Measurements from ENCODE around the gene SH3BP4. TPM values are rescaled to one million over a fixed set of nuclear protein-coding genes. Genes with fewer than 3 reads are reported as not detected.

The SH3BP4 gene
- total and polyA plus RNA-seq, 2 of the 8 experiments (the other 6 are each of a cell fraction or from before 2014, with no cell fraction given) = 28.3 to 35.4 TPM

GRCh38 chr2:235051436-235052260, 99.8 kb downstream of the SH3BP4 start:
- no peak overlapping the region for H3K9ac ChIP-seq (replicated peaks in 1 of 4; ENCODE audit: extremely low read depth in 1 of 4, low read depth in 3 of 4, low read length in 3 of 4)
- peaks cover 2 to 42% (median 22%) of the 10 kb centered on the region in 4 experiments; a peak in 6 of 8 replicates for H3K36me3 ChIP-seq (ENCODE audit: control insufficient read depth in 2 of 4, insufficient read depth in 4 of 4, low read length in 3 of 4)
- H4K91ac ChIP-seq (replicated peaks; ENCODE audit: insufficient read length, low read length) = no peak overlapping the region
- POLR2A ChIA-PET (ENCODE audit: partially characterized antibody) = no interaction called here
- H3K4me1 ChIP-seq (replicated peaks in 1 of 4; ENCODE audit: control insufficient read depth in 3 of 4, insufficient read depth in 4 of 4, low read length in 3 of 4) = no peaks in the 10 kb centered on the region; a peak in 1 of 7 replicates
- peaks cover 10% of the 10 kb centered on the region; the same call in 1 of the 2 replicates for H3K79me1 ChIP-seq (ENCODE audit: low read depth, low read length)
- no peak overlapping the region for H4K8ac ChIP-seq (ENCODE audit: extremely low read depth, insufficient read depth, low read length)
- H3K9me3 ChIP-seq (ENCODE audit: insufficient read depth in 2 of 2, low read depth in 1 of 2, low read length in 1 of 2) = no peaks in the 10 kb centered on the region
- no peak for DNase-seq (ENCODE audit: low read depth in 1 of 2, low spot score in 2 of 2)
- H3K18ac ChIP-seq (ENCODE audit: extremely low read depth, low read length) = no peak overlapping the region
- H2BK15ac ChIP-seq (ENCODE audit: low read length) = no peak overlapping the region
- H3K23me2 ChIP-seq (ENCODE audit: low read depth, low read length) = no peaks in the 10 kb centered on the region; the same call in 1 of the 2 replicates
- H3K27me3 ChIP-seq (replicated peaks in 1 of 4; ENCODE audit: control insufficient read depth in 3 of 4, extremely low read depth in 1 of 4, insufficient read depth in 3 of 4, low read length in 3 of 4) = no peaks in the 10 kb centered on the region; a peak in 1 of 7 replicates
- H4K5ac ChIP-seq (ENCODE audit: insufficient read length, low read depth, low read length) = no peak overlapping the region
- H3K56ac ChIP-seq (replicated peaks; ENCODE audit: insufficient read length, low read depth, low read length) = no peak overlapping the region
- no peak overlapping the region for H2BK120ac ChIP-seq (replicated peaks; ENCODE audit: low read depth, low read length)
- no peak overlapping the region for H2AFZ ChIP-seq (ENCODE audit: low read length)
- no peak overlapping the region for H3K14ac ChIP-seq (ENCODE audit: insufficient read length)
- H3K4me2 ChIP-seq (ENCODE audit: insufficient read depth in 1 of 2, low read depth in 2 of 2, low read length in 2 of 2) = no peak overlapping the region
- CTCF ChIA-PET (ENCODE audit: partially characterized antibody) = interaction anchor here (0.5 to 6.1 kb wide), 5 partner anchors 19 to 690 kb away, joined by 3 to 23 read pairs (median 3); no protein-coding TSS in a partner anchor
- no peak overlapping the region for H3K27ac ChIP-seq (ENCODE audit: low read depth, low read length)
- H3K79me2 ChIP-seq (ENCODE audit: control insufficient read depth in 1 of 2, insufficient read depth in 2 of 2, low read length in 2 of 2) = peaks cover 0 to 21% of the 10 kb centered on the region in 2 experiments; a peak in 1 of 4 replicates
- peaks cover 2 to 4% of the 10 kb centered on the region in 2 experiments for H4K20me1 ChIP-seq (replicated peaks in 1 of 2; ENCODE audit: control insufficient read depth in 1 of 2, insufficient read depth in 2 of 2, low read length in 2 of 2)
- WGBS, 2 experiments (ENCODE audit: extremely low coverage in 1 of 2, insufficient coverage in 1 of 2, insufficient read length in 1 of 2, insufficient replicate concordance in 2 of 2, low coverage in 1 of 2, low lambda C conversion rate in 2 of 2, missing lambda C conversion rate in 1 of 2) = 87% methylated on average over 18 of the region's 18 CpGs; no CpG with 5 or more reads in 1 of the 2 experiments
- H2AK5ac ChIP-seq (ENCODE audit: low read depth, low read length) = no peak overlapping the region
- no peak overlapping the region for H3K4ac ChIP-seq (replicated peaks; ENCODE audit: insufficient read length, low read depth, low read length)
- H3K4me3 ChIP-seq (ENCODE audit: extremely low read depth in 1 of 4, insufficient read depth in 2 of 4, low read depth in 3 of 4, low read length in 4 of 4) = no peak overlapping the region
- no peak for FAIRE-seq
- H2BK12ac ChIP-seq (ENCODE audit: low read depth, low read length) = no peak overlapping the region
- H2BK20ac ChIP-seq (ENCODE audit: low read length) = no peak overlapping the region
- H3K23ac ChIP-seq (ENCODE audit: insufficient read length) = no peak overlapping the region
- H2BK5ac ChIP-seq (ENCODE audit: low read depth, low read length) = no peak overlapping the region; the same call in 1 of the 2 replicates
- TF ChIP-seq NANOG (IDR thresholded peaks at IDR 0.05; ENCODE audit: insufficient read depth, low read depth, low read length, poor library complexity, severe bottlenecking) (no peak), PHF8 (conservative IDR thresholded peaks at IDR 0.05; ENCODE audit: low read depth, low read length) (no peak), KDM5A (IDR thresholded peaks at IDR 0.05; ENCODE audit: low read length) (no peak), SP1 (IDR thresholded peaks at IDR 0.05; ENCODE audit: low read depth, low read length) (no peak), SUZ12 (IDR thresholded peaks at IDR 0.05; ENCODE audit: low read length) (no peak), ASH2L (IDR thresholded peaks at IDR 0.05; ENCODE audit: low read length) (no peak), EGR1 (IDR thresholded peaks at IDR 0.05; ENCODE audit: borderline replicate concordance, low read depth, low read length) (no peak), KDM1A (IDR thresholded peaks at IDR 0.05; ENCODE audit: borderline replicate concordance, low read length) (no peak), CBX8 (IDR thresholded peaks at IDR 0.05; ENCODE audit: borderline replicate concordance, low read depth, low read length) (no peak), GABPA (IDR thresholded peaks at IDR 0.05; ENCODE audit: borderline replicate concordance, insufficient read depth, low read length) (no peak)
